K562 (cell line): ENCODE data around the gene MCC. TPM values are rescaled to one million over a fixed set of nuclear protein-coding genes. Genes with fewer than 3 reads are reported as not detected.
A peak's percentile ranks its signal among the peaks of the same experiment; 100 is the strongest.

Experiments used
- ATAC-seq: fragments of 200-7000 bp; cut with Tn5 transposase; 3 replicates; pipeline ENCODE4 v1.9.1; 2020; ENCODE audit warnings: moderate library complexity
- BruUV-seq: library from RNA; stranded (reverse); fragments of 400-500 nt; replicated peaks from 2 replicates; lab custom pipeline; 2021; lab: Mats Ljungman, UMichigan
- CTCF ChIA-PET: fragments of 300-600 bp; formaldehyde crosslinking; extraction: SDS; loops from one replicate; lab custom pipeline; 2021; ENCODE audit warnings: low intra/inter-chr PET ratio; lab: Yijun Ruan, JAX
- POLR2A ChIA-PET: fragments of 300-600, 350-650 bp; sonication (Branson Sonifier 250); formaldehyde crosslinking; extraction: SDS; loops from one replicate; lab custom pipeline; 2021; ENCODE audit warnings: antibody characterized with exemption, inconsistent platforms; lab: Yijun Ruan, JAX
- DNase-seq, 4 experiments: peaks; one replicate each; pipeline versions ENCODE4 v3.0.0 to v3.0.0-alpha.2; 2011 to 2018; ENCODE audit warnings: low spot score in 3 of 4, mixed read lengths in 3 of 4; ENCODE audit errors: extremely low read depth in 1 of 4
- FAIRE-seq: peaks from 2 replicates; lab custom pipeline; 2011; peaks lifted over from hg19 to GRCh38; lab: Jason Lieb, UNC
- H2AFZ ChIP-seq: 2 replicates; pipeline ENCODE4 v1.6.0; 2011; ENCODE audit warnings: low read depth, low read length, control low read depth, inconsistent platforms
- H3K27ac ChIP-seq: fragments of 200-600 bp; 3 replicates; pipeline ENCODE4 v1.8.0; 2011; ENCODE audit warnings: low read depth, mild to moderate bottlenecking, control low read depth, inconsistent platforms, low read length, moderate library complexity, mixed read lengths; ENCODE audit errors: extremely low read depth
- H3K27me3 ChIP-seq, 2 experiments: fragments of 300-600 bp in 1 of 2; 2 replicates in 1 of 2; 3 replicates in 1 of 2; pipeline versions ENCODE4 v1.6.0 to v1.8.0; 2011; ENCODE audit warnings: inconsistent platforms in 2 of 2, low read length in 2 of 2, mild to moderate bottlenecking in 1 of 2, mixed read lengths in 1 of 2, moderate library complexity in 1 of 2; ENCODE audit not compliant: control insufficient read depth in 2 of 2, insufficient read depth in 2 of 2
- H3K36me3 ChIP-seq: fragments of 300-600 bp; 3 replicates; pipeline ENCODE4 v1.8.0; 2011; ENCODE audit warnings: mild to moderate bottlenecking, low read length, inconsistent platforms; ENCODE audit not compliant: control insufficient read depth, insufficient read depth
- H3K4me1 ChIP-seq, 2 experiments: fragments of 200-600 bp in 1 of 2; replicated peaks in 1 of 2; 2 replicates in 1 of 2; 3 replicates in 1 of 2; pipeline versions ENCODE4 v1.5.1 to v1.8.0; 2011; ENCODE audit warnings: inconsistent platforms in 2 of 2, low read length in 2 of 2, mild to moderate bottlenecking in 1 of 2, mixed read lengths in 1 of 2, moderate library complexity in 1 of 2; ENCODE audit not compliant: control insufficient read depth in 2 of 2, insufficient read depth in 2 of 2
- H3K4me2 ChIP-seq: 2 replicates; pipeline ENCODE4 v1.6.1; 2011; ENCODE audit warnings: low read length, control low read depth, inconsistent platforms, mixed read lengths; ENCODE audit not compliant: insufficient read depth
- H3K4me3 ChIP-seq: fragments of 200-600 bp; sonication (generic), shearing (Covaris generic); 2 replicates; pipeline ENCODE4 v1.5.1; 2016; ENCODE audit warnings: control low read depth, inconsistent platforms
- H3K79me2 ChIP-seq: fragments of 200-600 bp; 3 replicates; pipeline ENCODE4 v1.8.0; 2011; ENCODE audit warnings: low read length, inconsistent platforms; ENCODE audit not compliant: control insufficient read depth, insufficient read depth
- H3K9ac ChIP-seq, 2 experiments: 2 replicates each; pipeline versions ENCODE4 v1.6.0 to v1.6.1; 2011; ENCODE audit warnings: low read depth in 2 of 2, low read length in 2 of 2, control low read depth in 1 of 2, inconsistent platforms in 1 of 2, mild to moderate bottlenecking in 1 of 2, mixed read lengths in 1 of 2; ENCODE audit not compliant: insufficient read depth in 1 of 2
- H3K9me1 ChIP-seq: one replicate; pipeline ENCODE4 v1.6.0; 2011; ENCODE audit warnings: inconsistent platforms, mild to moderate bottlenecking, low read length, moderate library complexity; ENCODE audit not compliant: control insufficient read depth, insufficient read depth
- H3K9me3 ChIP-seq: replicated peaks from 2 replicates; pipeline ENCODE4 v1.5.1; 2011; ENCODE audit warnings: low read depth, low read length, inconsistent platforms; ENCODE audit not compliant: control insufficient read depth, insufficient read depth
- H4K20me1 ChIP-seq: replicated peaks from 2 replicates; pipeline ENCODE4 v1.6.1; 2011; ENCODE audit warnings: low read length, inconsistent platforms, mixed read lengths; ENCODE audit not compliant: control insufficient read depth, insufficient read depth
- ATF4 ChIP-seq: fragments of 450-650 bp; formaldehyde crosslinking; IDR thresholded peaks from 2 replicates; pipeline ENCODE4 v1.4.0; 2022; ENCODE audit warnings: mild to moderate bottlenecking, moderate library complexity
- CBFA2T2 ChIP-seq: fragments of 450-650 bp; conservative IDR thresholded peaks from 2 replicates; pipeline ENCODE4 v1.6.1; 2017; ENCODE audit warnings: mild to moderate bottlenecking
- CBFA2T3 ChIP-seq: fragments of 450-650 bp; IDR thresholded peaks from 2 replicates; pipeline ENCODE4 v1.6.1; 2017
- E2F3 ChIP-seq: fragments of 250-450 bp; sonication (Bioruptor Pico); IDR thresholded peaks from 2 replicates; pipeline ENCODE4 v1.4.0; 2020; ENCODE audit warnings: mild to moderate bottlenecking
- GMEB1 ChIP-seq: fragments of 250-450 bp; sonication (Bioruptor Pico); IDR thresholded peaks from 2 replicates; pipeline ENCODE4 v1.4.0; 2020; ENCODE audit warnings: mild to moderate bottlenecking
- HMBOX1 ChIP-seq: sonication (generic); IDR thresholded peaks from 2 replicates; pipeline ENCODE4 v1.6.1; 2016
- MCM3 ChIP-seq: fragments of 450-650 bp; IDR thresholded peaks from 2 replicates; pipeline ENCODE4 v1.6.1; 2016
- STAT5B ChIP-seq: fragments of 250-450 bp; sonication (Bioruptor Pico); IDR thresholded peaks from 2 replicates; pipeline ENCODE4 v1.8.0; 2021; ENCODE audit warnings: mild to moderate bottlenecking, inconsistent platforms
- whole genome bisulfite sequencing: fragments of 100-300 bp; shearing (Covaris generic); methylation state at CpG from one replicate; pipeline ENCODE4 v1.1.6; 2016; ENCODE audit warnings: low coverage, mixed read lengths; ENCODE audit not compliant: insufficient coverage; ENCODE audit errors: missing lambda C conversion rate; 5-methylcytosine and 5-hydroxymethylcytosine counted together
- in situ Hi-C: fragments of 300-500 bp; cut with MboI; formaldehyde crosslinking; loops from 4 replicates; pipeline ENCODE4 v1.15.0; 2018; ENCODE audit warnings: inconsistent platforms, mixed read lengths
- intact Hi-C: fragments of 100-400 bp; cut with micrococcal nuclease; formaldehyde crosslinking; loops from 2 replicates; pipeline ENCODE4 v1.14.2; 2022
- polyA plus RNA-seq, 8 experiments: library from polyadenylated mRNA; depleted of rRNA in 4 of 8; stranded (reverse) in 5 of 8; unstranded in 3 of 8; fragments of >200 nt; fragmentation: Nextera tagmentation in 2 of 8; fragmentation: Illumina TruSeq in 1 of 8; extraction: Ambion mirVana in 2 of 8; extraction: Trizol in 1 of 8; gene quantifications; 2 replicates each; pipeline versions ENCODE4 v1.2.1 to v1.2.3, GENCODE V29; 2011 to 2014; ENCODE audit warnings: inconsistent platforms in 1 of 8, missing spikeins in 1 of 8
- total RNA-seq, 7 experiments: library from RNA; depleted of rRNA in 6 of 7; stranded (reverse); fragments of >200 nt in 6 of 7; fragmentation: Illumina TruSeq in 2 of 7; extraction: Trizol in 2 of 7; gene quantifications; 2 replicates each; pipeline versions ENCODE4 v1.2.1 to v1.2.3, GENCODE V29; 2011 to 2021; ENCODE audit warnings: low replicate concordance in 1 of 7
- TF ChIP-seq, protein P1 (sequence below): fragments of 450-650 bp; IDR thresholded peaks from one replicate; pipeline ENCODE4 v1.6.1; 2018; ENCODE audit warnings: mild to moderate bottlenecking, moderate library complexity; ENCODE audit not compliant: partially characterized antibody

The MCC gene
- total and polyA plus RNA-seq, 9 of the 15 experiments (the other 6 are each of a cell fraction or from before 2014, with no cell fraction given) = 0.04 to 0.24 (median 0.06) TPM; not detected in 1

GRCh38 chr5:113202287-113202686, 286.0 kb downstream of the MCC start:
- DNase-seq (peak in 2 of 4 experiments; percentile 11 to 13), FAIRE-seq (no peak)
- H4K20me1 ChIP-seq = peaks cover 4% of the 10 kb centered on the region; the same call in 1 of the 2 replicates
- H3K9me3 ChIP-seq = no peaks in the 10 kb centered on the region
- peaks cover 21 to 27% of the 10 kb centered on the region in 2 experiments for H3K27me3 ChIP-seq
- H3K4me1 ChIP-seq = peaks cover 11 to 18% of the 10 kb centered on the region in 2 experiments; a peak in 4 of 5 replicates
- H3K9me1 ChIP-seq = no peaks in the 10 kb centered on the region
- no peaks in the 10 kb centered on the region for H3K79me2 ChIP-seq
- intact Hi-C loops = no loop called here
- H3K36me3 ChIP-seq = no peaks in the 10 kb centered on the region
- BruUV-seq = no TSS peak
- H3K9ac ChIP-seq = no peak overlapping the region
- H3K4me2 ChIP-seq = no peak overlapping the region
- H2AFZ ChIP-seq = no peak overlapping the region
- POLR2A ChIA-PET = interaction anchor here (0.6 kb wide), 1 partner anchor 55 kb away, joined by 3 read pairs; no protein-coding TSS in a partner anchor
- no peak overlapping the region for H3K27ac ChIP-seq
- peak; percentile 50 for TF ChIP-seq CBFA2T3
- TF ChIP-seq MCM3 = no peak
- TF ChIP-seq HMBOX1 = peak; percentile 31; the same call in 1 of the 2 replicates
- 0 out of 2 replicates have a peak, but pooled peaks have one; percentile 14 for TF ChIP-seq CBFA2T2
- TF ChIP-seq, all 486 proteins: peak for 3
- WGBS = 3% methylated on average over 8 of the region's 8 CpGs
- in situ Hi-C loops = no loop called here
- no peak for ATAC-seq
- no peak overlapping the region for H3K4me3 ChIP-seq
- CTCF ChIA-PET = no interaction called here

- TF ChIP-seq, protein P1, sequence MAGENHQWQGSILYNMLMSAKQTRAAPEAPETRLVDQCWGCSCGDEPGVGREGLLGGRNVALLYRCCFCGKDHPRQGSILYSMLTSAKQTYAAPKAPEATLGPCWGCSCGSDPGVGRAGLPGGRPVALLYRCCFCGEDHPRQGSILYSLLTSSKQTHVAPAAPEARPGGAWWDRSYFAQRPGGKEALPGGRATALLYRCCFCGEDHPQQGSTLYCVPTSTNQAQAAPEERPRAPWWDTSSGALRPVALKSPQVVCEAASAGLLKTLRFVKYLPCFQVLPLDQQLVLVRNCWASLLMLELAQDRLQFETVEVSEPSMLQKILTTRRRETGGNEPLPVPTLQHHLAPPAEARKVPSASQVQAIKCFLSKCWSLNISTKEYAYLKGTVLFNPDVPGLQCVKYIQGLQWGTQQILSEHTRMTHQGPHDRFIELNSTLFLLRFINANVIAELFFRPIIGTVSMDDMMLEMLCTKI = no peak
- no peak for TF ChIP-seq STAT5B (CRISPR knock-in tag)
- no peak for TF ChIP-seq ATF4 (CRISPR knock-in tag)
- no peak for TF ChIP-seq E2F3 (CRISPR knock-in tag)
- TF ChIP-seq GMEB1 (CRISPR knock-in tag) = no peak
- H3K4me1 ChIP-seq = peaks cover 11 to 18% of the 10 kb centered on the region in 2 experiments; a peak in 4 of 5 replicates
- ChIA-PET CTCF (no interaction called here), POLR2A (no interaction called here)
- no peak overlapping the region for H2AFZ ChIP-seq
- no peak overlapping the region for H3K9ac ChIP-seq
- no peaks in the 10 kb centered on the region for H3K9me3 ChIP-seq
- ATAC-seq (no peak), FAIRE-seq (no peak), DNase-seq (no peak)
- no peak overlapping the region for H3K4me3 ChIP-seq
- H3K4me2 ChIP-seq = no peak overlapping the region
- H3K27ac ChIP-seq = no peak overlapping the region
- H3K36me3 ChIP-seq = no peaks in the 10 kb centered on the region
- BruUV-seq = no TSS peak
- H3K9me1 ChIP-seq = no peaks in the 10 kb centered on the region
- no peaks in the 10 kb centered on the region for H3K79me2 ChIP-seq
- peaks cover 4% of the 10 kb centered on the region; the same call in 1 of the 2 replicates for H4K20me1 ChIP-seq
- peaks cover 21 to 27% of the 10 kb centered on the region in 2 experiments for H3K27me3 ChIP-seq
- WGBS = 8% methylated on average over 4 of the region's 5 CpGs
- intact Hi-C loops = no loop called here
- in situ Hi-C loops = no loop called here
Measured at GRCh38 chr5:113201715-113202114, 286.5 kb downstream of the MCC start.
